Sigmoid colon (tissue), 4 donors: ENCODE data around the gene FADS1.

Experiments used
- EP300 ChIP-seq, 4 donors: sonication (generic); formaldehyde crosslinking; IDR thresholded peaks; one replicate each; pipeline ENCODE4 v1.6.1; 2017; ENCODE audit warnings: antibody characterized with exemption in 4 of 4
- POLR2A ChIP-seq, 2 donors: fragments of 450-650 bp; IDR thresholded peaks; one replicate each; pipeline ENCODE4 v1.6.1; 2016; ENCODE audit warnings: antibody characterized with exemption in 2 of 2, mild to moderate bottlenecking in 2 of 2, moderate library complexity in 2 of 2
- POLR2AphosphoS5 ChIP-seq, 4 donors: sonication (generic); formaldehyde crosslinking; IDR thresholded peaks; one replicate each; pipeline ENCODE4 v1.6.1; 2017; ENCODE audit warnings: antibody characterized with exemption in 4 of 4
- TF ChIP-seq, protein P1 (sequence below), 4 experiments: fragments of 450-650 bp in 3 of 4; fragments of 200-600 bp in 1 of 4; IDR thresholded peaks; one replicate each; pipeline ENCODE4 v1.5.1; 2016 to 2019; ENCODE audit warnings: antibody characterized with exemption in 4 of 4, mild to moderate bottlenecking in 3 of 4, moderate library complexity in 2 of 4

DNA sequence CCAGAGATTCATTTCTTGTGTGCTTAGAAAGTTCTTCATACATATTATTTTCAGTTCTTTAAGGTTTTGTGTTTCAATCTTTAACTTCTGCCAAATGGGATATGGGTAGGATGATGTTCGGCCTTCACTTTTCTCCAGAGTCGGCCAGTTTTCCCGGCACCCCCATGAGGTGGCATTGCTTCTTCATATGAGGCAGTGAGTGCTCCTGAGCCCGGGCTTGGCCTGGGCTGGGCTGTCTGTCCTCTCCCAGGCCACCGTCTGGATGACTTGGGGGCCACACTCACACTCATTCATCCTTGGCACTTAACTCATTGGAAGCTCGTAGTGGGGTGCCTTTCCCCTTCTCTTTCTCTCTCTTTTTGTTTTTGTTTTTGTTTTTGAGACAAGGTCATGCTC lies 35.1 kb upstream of the FADS1 start:
- TF ChIP-seq, protein P1, sequence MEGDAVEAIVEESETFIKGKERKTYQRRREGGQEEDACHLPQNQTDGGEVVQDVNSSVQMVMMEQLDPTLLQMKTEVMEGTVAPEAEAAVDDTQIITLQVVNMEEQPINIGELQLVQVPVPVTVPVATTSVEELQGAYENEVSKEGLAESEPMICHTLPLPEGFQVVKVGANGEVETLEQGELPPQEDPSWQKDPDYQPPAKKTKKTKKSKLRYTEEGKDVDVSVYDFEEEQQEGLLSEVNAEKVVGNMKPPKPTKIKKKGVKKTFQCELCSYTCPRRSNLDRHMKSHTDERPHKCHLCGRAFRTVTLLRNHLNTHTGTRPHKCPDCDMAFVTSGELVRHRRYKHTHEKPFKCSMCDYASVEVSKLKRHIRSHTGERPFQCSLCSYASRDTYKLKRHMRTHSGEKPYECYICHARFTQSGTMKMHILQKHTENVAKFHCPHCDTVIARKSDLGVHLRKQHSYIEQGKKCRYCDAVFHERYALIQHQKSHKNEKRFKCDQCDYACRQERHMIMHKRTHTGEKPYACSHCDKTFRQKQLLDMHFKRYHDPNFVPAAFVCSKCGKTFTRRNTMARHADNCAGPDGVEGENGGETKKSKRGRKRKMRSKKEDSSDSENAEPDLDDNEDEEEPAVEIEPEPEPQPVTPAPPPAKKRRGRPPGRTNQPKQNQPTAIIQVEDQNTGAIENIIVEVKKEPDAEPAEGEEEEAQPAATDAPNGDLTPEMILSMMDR (IDR thresholded peaks at IDR 0.05), result no peak
- TF ChIP-seq POLR2AphosphoS5 (IDR thresholded peaks at IDR 0.05) (no peak), POLR2A (IDR thresholded peaks at IDR 0.05) (no peak), EP300 (IDR thresholded peaks at IDR 0.05) (no peak)
